ENCODE data around the gene PCSK5. TPM values are rescaled to one million over a fixed set of nuclear protein-coding genes. Genes with fewer than 3 reads are reported as not detected.

Gene PCSK5
- total and polyA plus RNA-seq, 4 donors: 0.58 to 3.6 (median 0.82) TPM

GRCh38 chr9:75964427-75964826 is 74.0 kb downstream of the PCSK5 start:
- WGBS: 91% methylated on average over 4 of the region's 4 CpGs

GRCh38 chr9:75965231-75965630 is 74.8 kb downstream of the PCSK5 start:
- Histone ChIP-seq H3K4me1 (ENCODE audit: control insufficient read depth in 4 of 4, insufficient read depth in 4 of 4, low read length in 3 of 4) (no peaks in the 10 kb centered on the region), H3K9ac (ENCODE audit: low read depth in 1 of 2, low read length in 2 of 2) (no peak overlapping the region), H3K27ac (ENCODE audit: low read depth in 1 of 2, low read length in 2 of 2) (no peak overlapping the region), H3K9me3 (ENCODE audit: control insufficient read depth in 4 of 4, low read length in 3 of 4) (no peaks in the 10 kb centered on the region), H3K36me3 (ENCODE audit: control insufficient read depth in 4 of 4, insufficient read depth in 3 of 4, low read depth in 1 of 4, low read length in 3 of 4) (no peaks in the 10 kb centered on the region), H3K4me3 (ENCODE audit: low read depth in 1 of 3, low read length in 3 of 3) (no peak overlapping the region), H3K27me3 (ENCODE audit: control insufficient read depth in 4 of 4, insufficient read depth in 4 of 4, low read length in 3 of 4) (no peaks in the 10 kb centered on the region)
- no peak for DNase-seq (ENCODE audit: low spot score)
- 81% methylated on average over 4 of the region's 4 CpGs for WGBS
- TF ChIP-seq YY1 (IDR thresholded peaks at IDR 0.05): no peak
- TF ChIP-seq, protein P1, sequence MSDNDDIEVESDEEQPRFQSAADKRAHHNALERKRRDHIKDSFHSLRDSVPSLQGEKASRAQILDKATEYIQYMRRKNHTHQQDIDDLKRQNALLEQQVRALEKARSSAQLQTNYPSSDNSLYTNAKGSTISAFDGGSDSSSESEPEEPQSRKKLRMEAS (IDR thresholded peaks at IDR 0.05): no peak
- no peak for TF ChIP-seq SP1 (IDR thresholded peaks at IDR 0.05)
- no peak for TF ChIP-seq NR2F2 (IDR thresholded peaks at IDR 0.05)
- no peak for TF ChIP-seq FOXA1 (IDR thresholded peaks at IDR 0.05)
- TF ChIP-seq EGR1 (IDR thresholded peaks at IDR 0.05; ENCODE audit: low read depth in 2 of 2): no peak
- TF ChIP-seq RXRA (IDR thresholded peaks at IDR 0.05): no peak
- TF ChIP-seq, protein P2, sequence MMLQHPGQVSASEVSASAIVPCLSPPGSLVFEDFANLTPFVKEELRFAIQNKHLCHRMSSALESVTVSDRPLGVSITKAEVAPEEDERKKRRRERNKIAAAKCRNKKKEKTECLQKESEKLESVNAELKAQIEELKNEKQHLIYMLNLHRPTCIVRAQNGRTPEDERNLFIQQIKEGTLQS (IDR thresholded peaks at IDR 0.05): no peak
- no peak for TF ChIP-seq RAD21 (IDR thresholded peaks at IDR 0.05)
- TF ChIP-seq ZBTB33 (IDR thresholded peaks at IDR 0.05): no peak
- no peak for TF ChIP-seq TAF1 (conservative IDR thresholded peaks at IDR 0.05)

More at GRCh38 chr9:75964427-75964826, 74.0 kb downstream of the PCSK5 start:
- Histone ChIP-seq H3K4me3 (ENCODE audit: low read depth in 1 of 3, low read length in 3 of 3) (no peak overlapping the region), H3K4me1 (ENCODE audit: control insufficient read depth in 4 of 4, insufficient read depth in 4 of 4, low read length in 3 of 4) (no peaks in the 10 kb centered on the region), H3K36me3 (ENCODE audit: control insufficient read depth in 4 of 4, insufficient read depth in 3 of 4, low read depth in 1 of 4, low read length in 3 of 4) (no peaks in the 10 kb centered on the region), H3K9me3 (ENCODE audit: control insufficient read depth in 4 of 4, low read length in 3 of 4) (no peaks in the 10 kb centered on the region), H3K27me3 (ENCODE audit: control insufficient read depth in 4 of 4, insufficient read depth in 4 of 4, low read length in 3 of 4) (no peaks in the 10 kb centered on the region), H3K27ac (ENCODE audit: low read depth in 1 of 2, low read length in 2 of 2) (no peak overlapping the region), H3K9ac (ENCODE audit: low read depth in 1 of 2, low read length in 2 of 2) (no peak overlapping the region)
- TF ChIP-seq RAD21 (IDR thresholded peaks at IDR 0.05): no peak
- TF ChIP-seq NR2F2 (IDR thresholded peaks at IDR 0.05): no peak
- no peak for TF ChIP-seq ZBTB33 (IDR thresholded peaks at IDR 0.05)
- TF ChIP-seq JUND (IDR thresholded peaks at IDR 0.05): no peak
- no peak for TF ChIP-seq HNF4A (conservative IDR thresholded peaks at IDR 0.05)
- TF ChIP-seq, protein P1 (IDR thresholded peaks at IDR 0.05): no peak
- no peak for TF ChIP-seq FOXA2 (IDR thresholded peaks at IDR 0.05)
- no peak for TF ChIP-seq REST (IDR thresholded peaks at IDR 0.05)
- TF ChIP-seq RXRA (IDR thresholded peaks at IDR 0.05): no peak
- no peak for TF ChIP-seq GABPA (IDR thresholded peaks at IDR 0.05 in 1 of 2, conservative IDR thresholded peaks at IDR 0.05 in 1 of 2)
- TF ChIP-seq EGR1 (IDR thresholded peaks at IDR 0.05; ENCODE audit: low read depth in 2 of 2): no peak
- TF ChIP-seq YY1 (IDR thresholded peaks at IDR 0.05): no peak
- no peak for TF ChIP-seq FOXA1 (IDR thresholded peaks at IDR 0.05)
- DNase-seq (ENCODE audit: low spot score): no peak
